GM21619 (cell line): ENCODE results near the gene NOL4L.
"Not testable (repeated sequence)": the region's sequence is repeated elsewhere in the genome, so short reads cannot be mapped to it uniquely, and the experiment has no call there.

Experiments
- ATAC-seq: cut with Tn5 transposase; IDR thresholded peaks from one replicate; pipeline ENCODE4 v1.9.1; 2021; ENCODE audit not compliant: unreplicated experiment

The NOL4L gene

DNA sequence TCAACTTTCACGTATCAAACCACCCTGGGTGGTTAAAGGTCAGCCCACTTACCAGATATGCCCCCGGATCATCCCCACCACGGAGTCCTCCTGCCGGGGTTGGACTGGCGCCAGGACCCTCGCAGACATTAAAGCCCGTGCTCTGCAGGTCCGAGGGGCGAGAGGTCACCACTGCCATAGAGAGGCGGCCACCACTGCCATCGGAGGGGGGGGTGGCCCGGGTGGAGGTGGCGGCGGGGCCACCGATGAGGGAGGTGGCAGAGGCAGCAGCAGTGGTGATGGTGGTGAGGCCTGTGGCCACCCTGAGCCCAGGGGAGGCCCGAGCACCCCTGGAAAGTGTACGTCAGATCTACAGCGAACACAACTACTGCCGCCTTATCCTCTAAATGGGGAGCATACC is 150.7 kb downstream of the NOL4L start:
- no peak for ATAC-seq

DNA sequence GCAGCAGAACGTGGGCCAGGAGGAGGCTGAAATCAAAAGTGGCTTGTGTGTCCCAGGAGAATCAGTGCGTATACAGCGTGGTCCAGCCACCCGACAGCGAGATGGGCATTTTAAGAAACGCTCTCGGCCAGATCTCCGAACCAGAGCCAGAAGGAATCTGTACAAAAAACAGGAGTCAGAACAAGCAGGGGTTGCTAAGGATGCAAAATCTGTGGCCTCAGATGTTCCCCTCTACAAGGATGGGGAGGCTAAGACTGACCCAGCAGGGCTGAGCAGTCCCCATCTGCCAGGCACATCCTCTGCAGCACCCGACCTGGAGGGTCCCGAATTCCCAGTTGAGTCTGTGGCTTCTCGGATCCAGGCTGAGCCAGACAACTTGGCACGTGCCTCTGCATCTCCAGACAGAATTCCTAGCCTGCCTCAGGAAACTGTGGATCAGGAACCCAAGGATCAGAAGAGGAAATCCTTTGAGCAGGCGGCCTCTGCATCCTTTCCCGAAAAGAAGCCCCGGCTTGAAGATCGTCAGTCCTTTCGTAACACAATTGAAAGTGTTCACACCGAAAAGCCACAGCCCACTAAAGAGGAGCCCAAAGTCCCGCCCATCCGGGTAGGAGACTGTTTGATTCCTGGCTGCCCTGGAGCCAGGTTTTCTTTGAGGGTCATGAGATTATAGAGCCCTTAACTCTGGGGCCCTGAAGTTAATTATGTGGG is 151.7 kb downstream of the NOL4L start:
- ATAC-seq: no peak

- no peak for ATAC-seq
Observed at GRCh38 chr20:32432277-32432676, 152.9 kb downstream of the NOL4L start.

GRCh38 chr20:32431457-32431856 is 153.7 kb downstream of the NOL4L start:
- ATAC-seq: no peak

- ATAC-seq: no peak
Observed at GRCh38 chr20:32429745-32430360, 155.3 kb downstream of the NOL4L start.

DNA sequence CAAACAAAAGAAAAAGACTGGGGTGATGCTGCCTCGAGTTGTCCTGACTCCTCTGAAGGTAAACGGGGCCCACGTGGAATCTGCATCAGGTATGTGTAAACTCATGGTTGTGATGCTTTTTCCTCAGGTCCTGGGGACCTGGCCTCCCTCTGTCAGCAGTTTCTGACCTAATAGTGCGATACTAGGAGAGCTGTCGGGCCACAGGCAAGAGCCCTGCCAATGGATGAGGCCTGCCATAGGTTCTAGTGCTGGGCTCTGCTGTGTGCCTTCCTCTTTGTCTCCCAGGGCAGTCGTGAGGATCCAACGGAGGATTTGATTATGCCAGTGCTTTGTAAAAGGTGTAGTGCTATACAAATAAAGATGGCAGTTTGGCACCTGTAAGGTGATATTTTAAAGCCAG is 155.8 kb downstream of the NOL4L start:
- ATAC-seq: no peak

DNA sequence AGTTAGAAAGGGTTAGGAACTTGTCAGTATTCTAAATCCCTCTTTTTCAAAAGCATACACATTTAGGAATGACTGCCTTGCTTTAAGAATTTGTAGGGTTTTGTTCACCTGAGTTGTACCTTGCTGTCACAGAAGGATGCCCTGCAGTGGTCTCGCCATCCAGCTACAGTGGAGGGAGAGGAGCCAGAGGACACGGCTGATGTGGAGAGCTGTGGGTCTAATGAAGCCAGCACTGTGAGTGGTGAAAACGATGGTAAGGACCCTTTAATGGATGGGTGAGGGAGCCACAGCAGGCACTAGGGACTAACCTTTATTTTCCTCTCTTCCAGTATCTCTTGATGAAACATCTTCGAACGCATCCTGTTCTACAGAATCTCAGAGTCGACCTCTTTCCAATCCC is 157.1 kb downstream of the NOL4L start:
- ATAC-seq: no peak

- ATAC-seq: no peak
Observed at GRCh38 chr20:32421290-32421689, 163.8 kb downstream of the NOL4L start.

GRCh38 chr20:32418376-32418775 is 166.8 kb downstream of the NOL4L start:
- ATAC-seq: no peak

DNA sequence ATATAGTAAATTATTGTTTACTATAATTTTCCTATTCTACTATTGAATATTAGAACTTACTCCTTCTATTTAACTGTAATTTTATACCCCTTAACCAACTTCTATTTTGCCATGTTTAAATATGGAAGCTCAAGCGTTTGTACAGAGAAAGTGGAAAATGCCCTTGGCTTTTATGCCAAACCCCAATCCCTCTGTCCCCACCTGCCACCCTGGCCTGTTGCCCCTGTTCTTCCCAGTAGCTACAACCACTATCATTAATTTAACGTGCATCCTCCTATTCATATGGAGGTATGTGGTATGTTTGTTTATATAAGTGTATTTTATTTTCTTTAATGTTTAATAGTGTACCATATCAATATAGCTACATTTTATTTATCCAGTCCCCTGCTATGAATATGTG is 168.9 kb downstream of the NOL4L start:
- ATAC-seq: no peak

GRCh38 chr20:32415494-32415893 is 169.6 kb downstream of the NOL4L start:
- ATAC-seq: no peak

DNA sequence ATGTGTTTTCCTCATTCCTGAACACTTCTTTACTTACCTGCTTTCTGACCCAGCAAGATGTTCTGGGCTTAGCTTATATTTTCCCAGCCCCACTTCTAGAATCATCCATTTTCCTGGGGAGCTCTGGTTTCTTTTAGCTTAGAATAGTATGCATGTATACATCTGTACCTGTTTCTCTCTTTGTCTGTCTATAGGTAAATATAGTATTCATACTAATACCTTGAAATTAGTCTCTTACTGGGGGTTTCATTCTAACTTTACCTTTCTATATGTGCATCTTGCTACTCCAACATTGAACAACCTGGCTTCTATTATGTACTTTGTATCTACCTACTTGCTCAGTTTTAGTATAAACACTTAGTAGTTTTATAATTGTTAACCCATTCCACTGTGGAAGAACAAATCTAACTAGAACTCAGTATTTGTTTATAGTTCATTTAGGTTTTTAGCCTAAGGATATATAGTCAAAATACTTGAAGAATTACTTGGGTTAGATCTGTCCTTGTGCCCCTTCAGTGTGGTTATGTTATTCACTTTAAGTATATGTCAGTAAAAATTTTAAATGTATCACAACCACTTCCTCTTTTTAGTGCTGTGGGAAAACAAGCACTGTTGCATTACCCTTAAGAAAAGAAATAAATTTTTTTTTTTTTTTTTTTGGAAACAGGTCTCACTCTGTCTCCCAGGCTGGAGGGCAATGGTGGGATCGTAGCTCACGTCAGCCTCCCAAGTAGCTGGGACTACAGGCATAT is 173.0 kb downstream of the NOL4L start:
- no peak for ATAC-seq

DNA sequence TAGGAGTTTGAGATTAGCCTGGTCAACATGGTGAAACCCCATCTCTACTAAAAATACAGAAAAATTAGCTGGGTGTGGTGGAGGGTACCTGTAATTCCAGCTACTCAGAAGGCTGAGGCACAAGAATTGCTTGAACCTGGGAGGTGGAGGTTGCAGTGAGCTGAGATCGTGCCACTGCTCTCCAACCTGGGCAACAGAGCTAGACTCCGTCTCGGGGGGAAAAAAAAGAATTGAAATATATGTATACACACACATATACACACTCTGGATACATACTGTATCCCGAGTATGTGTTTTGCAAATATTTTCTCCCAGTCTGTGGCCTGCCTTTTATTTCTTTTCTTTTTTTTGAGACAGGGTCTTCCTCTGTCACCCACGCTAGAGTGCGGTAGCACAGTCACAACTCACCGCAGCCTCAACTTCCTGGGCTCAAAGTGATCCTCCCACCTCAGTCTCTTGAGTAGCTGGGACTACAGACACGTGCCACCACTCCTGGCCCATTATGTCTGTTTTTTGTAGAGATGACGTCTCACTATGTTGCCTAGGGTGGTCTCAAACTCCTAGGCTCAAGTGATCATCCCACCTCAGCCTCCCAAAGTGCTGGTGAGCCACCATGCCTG is 177.9 kb downstream of the NOL4L start:
- not testable (repeated sequence) for ATAC-seq

DNA sequence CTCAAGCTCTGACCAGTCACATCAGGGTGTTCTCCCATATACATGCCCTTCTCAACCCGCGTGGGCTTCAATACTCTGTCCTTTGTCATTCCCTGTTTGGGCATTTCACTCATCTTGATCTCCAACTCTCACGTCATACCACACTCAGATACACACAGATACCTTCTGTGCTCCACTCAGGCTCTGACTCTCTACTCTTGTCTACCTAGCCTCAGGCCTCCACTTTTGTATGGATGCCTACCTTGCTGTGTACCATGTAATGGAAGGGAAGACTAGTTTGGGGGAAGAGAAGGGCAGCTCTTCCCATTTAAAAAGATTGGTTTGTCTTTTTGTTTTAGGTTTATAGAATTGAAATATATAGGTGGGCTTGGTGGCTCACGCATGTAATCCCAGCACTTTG is 178.4 kb downstream of the NOL4L start:
- ATAC-seq: no peak

DNA sequence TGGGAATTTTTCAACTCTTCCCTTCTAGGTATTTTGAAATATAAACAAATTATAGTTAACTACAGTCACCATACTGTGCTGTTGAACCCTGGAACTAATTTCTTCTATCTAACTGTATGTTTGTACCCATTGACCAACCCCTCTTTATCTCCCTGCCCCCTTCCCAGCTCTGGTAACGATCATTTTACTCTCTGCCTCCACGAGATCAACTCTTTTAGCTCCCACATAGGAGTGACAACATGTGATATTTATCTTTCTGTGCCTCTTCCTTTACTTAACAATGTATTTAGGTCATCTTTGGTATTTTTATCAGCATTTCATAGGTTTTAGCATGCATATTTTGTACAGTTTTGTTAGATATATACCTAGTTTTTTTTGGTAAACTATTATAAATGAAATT is 181.1 kb downstream of the NOL4L start:
- no peak for ATAC-seq

DNA sequence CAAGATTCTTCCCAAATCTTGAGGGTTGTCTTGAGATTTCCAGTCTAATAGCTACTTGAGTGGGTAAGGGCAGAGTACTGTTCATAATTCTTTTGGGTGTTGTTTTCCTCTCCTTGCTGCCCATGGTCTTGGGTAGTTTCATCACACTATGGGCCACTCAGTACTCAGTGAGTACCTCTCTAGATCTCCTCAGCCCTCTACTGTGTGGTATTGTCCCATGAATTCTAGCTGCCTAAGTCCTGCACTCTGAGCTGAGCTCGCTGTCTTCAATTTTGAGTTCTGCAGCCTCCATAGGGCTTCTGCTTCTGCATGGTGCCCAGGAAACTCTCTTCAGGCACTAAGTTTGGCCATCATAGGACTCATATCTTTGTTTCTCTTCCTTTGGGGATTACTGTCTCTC is 184.7 kb downstream of the NOL4L start:
- ATAC-seq: no peak

DNA sequence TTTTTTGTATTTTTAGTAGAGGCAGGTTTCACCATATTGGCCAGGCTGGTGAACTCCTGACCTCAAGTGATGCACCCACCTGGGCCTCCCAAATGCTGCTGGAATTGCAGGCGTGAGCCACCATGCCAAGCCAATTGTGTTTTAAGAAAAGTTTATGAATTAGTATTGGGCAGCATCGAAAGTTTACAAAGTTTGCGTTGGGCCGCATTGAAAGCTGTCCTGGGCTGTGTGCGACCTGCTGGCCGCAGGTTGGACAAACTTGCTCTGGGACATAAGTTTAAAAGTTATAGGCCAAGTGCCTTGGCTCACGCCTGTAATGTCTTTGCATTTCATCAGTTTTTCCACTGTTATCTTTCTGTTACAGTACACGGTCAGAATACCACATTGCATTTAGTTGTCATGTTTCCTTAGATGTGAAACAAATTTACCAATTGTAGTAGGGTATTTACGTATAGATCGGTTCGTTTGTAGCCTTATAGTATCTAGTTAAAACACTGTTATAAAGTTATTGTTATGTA is 187.5 kb downstream of the NOL4L start:
- no peak for ATAC-seq

DNA sequence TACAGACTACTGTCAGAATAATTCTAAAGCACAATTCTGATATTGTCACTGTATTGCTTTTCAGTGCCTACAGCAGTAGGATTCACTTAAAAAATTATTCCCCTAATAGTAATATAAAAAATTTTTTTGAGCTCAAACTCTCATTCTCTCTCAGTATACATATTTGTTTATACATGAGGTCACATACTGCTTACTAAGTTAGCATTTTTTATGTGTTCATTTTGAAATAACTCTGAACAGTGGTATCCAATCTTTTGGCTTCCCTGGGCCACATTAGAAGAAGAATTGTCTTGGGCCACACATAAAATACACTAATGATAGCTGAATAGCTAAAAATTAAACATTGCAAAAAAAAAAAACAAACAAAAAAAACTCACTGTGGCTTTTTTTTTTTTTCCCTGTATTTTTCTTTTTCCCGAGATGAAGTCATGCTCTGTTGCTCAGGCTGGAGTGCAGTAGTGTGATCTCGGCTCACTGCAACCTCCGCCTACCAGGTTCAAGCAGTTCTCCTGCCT is 188.4 kb downstream of the NOL4L start:
- ATAC-seq: no peak

GRCh38 chr20:32395066-32395465 is 190.1 kb downstream of the NOL4L start:
- no peak for ATAC-seq
